HG03139 (cell line): Measurements from ENCODE around the gene RAPGEF2.
"Not testable (repeated sequence)": the region's sequence is repeated elsewhere in the genome, so short reads cannot be mapped to it uniquely, and the experiment has no call there.

ENCODE experiments used
- ATAC-seq: cut with Tn5 transposase; IDR thresholded peaks from one replicate; pipeline ENCODE4 v1.9.1; 2021; ENCODE audit not compliant: unreplicated experiment

Gene RAPGEF2

GRCh38 chr4:159097144-159097543 lies 5.7 kb upstream of the RAPGEF2 start:
- no peak for ATAC-seq

GRCh38 chr4:159097785-159098184 lies 5.1 kb upstream of the RAPGEF2 start:
- no peak for ATAC-seq

- no peak for ATAC-seq
Observed at GRCh38 chr4:159098482-159099127, 4.3 kb upstream of the RAPGEF2 start.

- ATAC-seq, result no peak
Observed at GRCh38 chr4:159101988-159102621, 774 bp upstream of the RAPGEF2 start.

- ATAC-seq, result peak; percentile 14
Observed at GRCh38 chr4:159103384-159103990, 608 bp downstream of the RAPGEF2 start.

- no peak for ATAC-seq
Observed at GRCh38 chr4:159104694-159105414, 2.0 kb downstream of the RAPGEF2 start.

- ATAC-seq, result no peak
Observed at GRCh38 chr4:159105761-159106243, 2.9 kb downstream of the RAPGEF2 start.

- no peak for ATAC-seq
Observed at GRCh38 chr4:159106636-159107035, 3.8 kb downstream of the RAPGEF2 start.

GRCh38 chr4:159107203-159107925 lies 4.5 kb downstream of the RAPGEF2 start:
- no peak for ATAC-seq

GRCh38 chr4:159108124-159108523 lies 5.2 kb downstream of the RAPGEF2 start:
- ATAC-seq, result no peak

GRCh38 chr4:159110961-159111360 lies 8.1 kb downstream of the RAPGEF2 start:
- no peak for ATAC-seq

GRCh38 chr4:159111416-159111815 lies 8.5 kb downstream of the RAPGEF2 start:
- ATAC-seq, result no peak

GRCh38 chr4:159113366-159113765 lies 10.5 kb downstream of the RAPGEF2 start:
- not testable (repeated sequence) for ATAC-seq

- ATAC-seq, result not testable (repeated sequence)
Observed at GRCh38 chr4:159116098-159116497, 13.2 kb downstream of the RAPGEF2 start.

GRCh38 chr4:159116693-159117092 lies 13.8 kb downstream of the RAPGEF2 start:
- not testable (repeated sequence) for ATAC-seq

GRCh38 chr4:159117564-159117963 lies 14.7 kb downstream of the RAPGEF2 start:
- no peak for ATAC-seq

GRCh38 chr4:159117968-159118367 lies 15.1 kb downstream of the RAPGEF2 start:
- no peak for ATAC-seq

GRCh38 chr4:159121371-159121770 lies 18.5 kb downstream of the RAPGEF2 start:
- ATAC-seq, result no peak

- ATAC-seq, result no peak
Observed at GRCh38 chr4:159126716-159127115, 23.8 kb downstream of the RAPGEF2 start.

- ATAC-seq, result no peak
Observed at GRCh38 chr4:159127745-159128518, 25.1 kb downstream of the RAPGEF2 start.
